Measurements from ENCODE around the gene COL7A1. TPM values are rescaled to one million over a fixed set of nuclear protein-coding genes. Genes with fewer than 3 reads are reported as not detected.

Gene COL7A1
- total RNA-seq, 4 donors from 2014 or later: 0.31 to 2.2 (median 1.9) TPM

- DNase-seq (ENCODE audit: low spot score) (no peak), ATAC-seq (ENCODE audit: low FRiP score) (no peak)
- TF ChIP-seq CTCF (IDR thresholded peaks at IDR 0.05): no peak
These were observed 6.5 kb upstream of the COL7A1 start for GRCh38 chr3:48601622-48601994.

- no peak for TF ChIP-seq CTCF (IDR thresholded peaks at IDR 0.05)
- no peak for ATAC-seq (ENCODE audit: low FRiP score)
- no peak for DNase-seq (ENCODE audit: low spot score)
These were observed 5.8 kb upstream of the COL7A1 start for GRCh38 chr3:48600711-48601621.

GRCh38 chr3:48599509-48600285 lies 4.6 kb upstream of the COL7A1 start:
- TF ChIP-seq CTCF (IDR thresholded peaks at IDR 0.05): no peak
- ATAC-seq (ENCODE audit: low FRiP score): no peak
- no peak for DNase-seq (ENCODE audit: low spot score)

- DNase-seq (ENCODE audit: low spot score): no peak
- no peak for ATAC-seq (ENCODE audit: low FRiP score)
- TF ChIP-seq CTCF (IDR thresholded peaks at IDR 0.05): no peak
These were observed 4.0 kb upstream of the COL7A1 start for GRCh38 chr3:48599077-48599501.

- ATAC-seq (ENCODE audit: low FRiP score) (no peak), DNase-seq (ENCODE audit: low spot score) (no peak)
- TF ChIP-seq CTCF (IDR thresholded peaks at IDR 0.05): no peak
These were observed 3.4 kb upstream of the COL7A1 start for GRCh38 chr3:48598323-48599076.

GRCh38 chr3:48597408-48597800 lies 2.3 kb upstream of the COL7A1 start:
- no peak for TF ChIP-seq CTCF (IDR thresholded peaks at IDR 0.05)
- DNase-seq (ENCODE audit: low spot score) (no peak), ATAC-seq (ENCODE audit: low FRiP score) (no peak)

Measured in omental fat pad (tissue), 4 donors.